H9 (cell line): ENCODE data around the gene CCNF. TPM values are rescaled to one million over a fixed set of nuclear protein-coding genes. Genes with fewer than 3 reads are reported as not detected.

Experiments used
- DNase-seq: peaks from one replicate; pipeline ENCODE4 v3.0.0-alpha.2; 2017
- H2AFZ ChIP-seq: one replicate; pipeline ENCODE4 v1.6.1; 2013; ENCODE audit warnings: mild to moderate bottlenecking, low read length, control low read depth, moderate library complexity
- H2AK5ac ChIP-seq: 2 replicates; pipeline ENCODE4 v1.6.1; 2013; ENCODE audit warnings: low read length, control low read depth, mixed read lengths; ENCODE audit not compliant: insufficient read length
- H2BK120ac ChIP-seq: one replicate; pipeline ENCODE4 v1.6.1; 2013; ENCODE audit warnings: low read depth, mild to moderate bottlenecking, low read length, control low read depth, inconsistent platforms; ENCODE audit not compliant: poor library complexity, severe bottlenecking
- H2BK12ac ChIP-seq: 2 replicates; pipeline ENCODE4 v1.6.1; 2013; ENCODE audit warnings: low read length, control low read depth, mixed read lengths, low read depth; ENCODE audit not compliant: insufficient read length
- H2BK15ac ChIP-seq: 2 replicates; pipeline ENCODE4 v1.6.1; 2013; ENCODE audit warnings: low read depth, low read length, control low read depth
- H2BK20ac ChIP-seq: one replicate; pipeline ENCODE4 v1.6.1; 2013; ENCODE audit warnings: low read depth, mild to moderate bottlenecking, low read length, control low read depth, inconsistent platforms; ENCODE audit not compliant: poor library complexity, severe bottlenecking
- H2BK5ac ChIP-seq: 2 replicates; pipeline ENCODE4 v1.6.1; 2013; ENCODE audit warnings: low read length, control low read depth, mixed read lengths; ENCODE audit not compliant: insufficient read length
- H3K14ac ChIP-seq: 2 replicates; pipeline ENCODE4 v1.6.1; 2013; ENCODE audit warnings: low read length, control low read depth; ENCODE audit not compliant: insufficient read depth
- H3K18ac ChIP-seq: 2 replicates; pipeline ENCODE4 v1.6.1; 2013; ENCODE audit warnings: low read depth, mild to moderate bottlenecking, mixed read lengths, low read length, control low read depth; ENCODE audit not compliant: insufficient read length
- H3K23ac ChIP-seq: 2 replicates; pipeline ENCODE4 v1.6.1; 2013; ENCODE audit warnings: low read length, control low read depth, mixed read lengths, low read depth; ENCODE audit not compliant: insufficient read length
- H3K23me2 ChIP-seq: 2 replicates; pipeline ENCODE4 v1.6.1; 2013; ENCODE audit warnings: low read depth, mild to moderate bottlenecking, mixed read lengths, low read length, control low read depth; ENCODE audit not compliant: insufficient read length, poor library complexity, severe bottlenecking
- H3K27ac ChIP-seq: 2 replicates; pipeline ENCODE4 v1.5.1; 2013; ENCODE audit warnings: low read length, control low read depth, mixed read lengths, low read depth; ENCODE audit not compliant: insufficient read length
- H3K27me3 ChIP-seq: 2 replicates; pipeline ENCODE4 v1.6.1; 2013; ENCODE audit warnings: low read length, control low read depth, inconsistent platforms; ENCODE audit not compliant: insufficient read depth
- H3K4ac ChIP-seq: 2 replicates; pipeline ENCODE4 v1.6.1; 2013; ENCODE audit warnings: low read depth, mild to moderate bottlenecking, control low read depth, inconsistent platforms, low read length, moderate library complexity
- H3K4me1 ChIP-seq: 2 replicates; pipeline ENCODE4 v1.6.1; 2013; ENCODE audit warnings: low read length, control low read depth, inconsistent platforms; ENCODE audit not compliant: insufficient read depth
- H3K4me2 ChIP-seq: 2 replicates; pipeline ENCODE4 v1.6.1; 2013; ENCODE audit warnings: low read length, control low read depth, mixed read lengths; ENCODE audit not compliant: insufficient read length, insufficient read depth
- H3K56ac ChIP-seq: 2 replicates; pipeline ENCODE4 v1.6.1; 2013; ENCODE audit warnings: low read depth, mild to moderate bottlenecking, mixed read lengths, low read length, control low read depth; ENCODE audit not compliant: insufficient read length
- H3K79me1 ChIP-seq: 2 replicates; pipeline ENCODE4 v1.6.1; 2013; ENCODE audit warnings: low read depth, mild to moderate bottlenecking, moderate library complexity, low read length, control low read depth, inconsistent platforms; ENCODE audit not compliant: insufficient read depth, poor library complexity, severe bottlenecking
- H3K79me2 ChIP-seq: 2 replicates; pipeline ENCODE4 v1.6.1; 2013; ENCODE audit warnings: low read length, control low read depth, inconsistent platforms; ENCODE audit not compliant: insufficient read depth
- H3K9ac ChIP-seq: 2 replicates; pipeline ENCODE4 v1.6.1; 2013; ENCODE audit warnings: low read length, control low read depth, mixed read lengths; ENCODE audit not compliant: insufficient read length; ENCODE audit errors: extremely low read depth
- H3K9me3 ChIP-seq: one replicate; pipeline ENCODE4 v1.6.1; 2013; ENCODE audit warnings: low read depth, low read length, inconsistent platforms; ENCODE audit not compliant: control insufficient read depth
- H3T11ph ChIP-seq: one replicate; pipeline ENCODE4 v1.6.1; 2013; ENCODE audit warnings: mild to moderate bottlenecking, low read length, control low read depth, inconsistent platforms
- H4K20me1 ChIP-seq: one replicate; pipeline ENCODE4 v1.6.1; 2013; ENCODE audit not compliant: control insufficient read depth, insufficient read length, insufficient read depth
- H4K5ac ChIP-seq: 2 replicates; pipeline ENCODE4 v1.6.1; 2013; ENCODE audit warnings: low read depth, mild to moderate bottlenecking, mixed read lengths, low read length, control low read depth; ENCODE audit not compliant: insufficient read length
- H4K8ac ChIP-seq: replicated peaks from 2 replicates; pipeline ENCODE4 v1.6.1; 2013; ENCODE audit warnings: low read length, control low read depth, mixed read lengths, low read depth; ENCODE audit not compliant: insufficient read length
- H4K91ac ChIP-seq: 2 replicates; pipeline ENCODE4 v1.6.1; 2013; ENCODE audit warnings: low read depth, mild to moderate bottlenecking, moderate library complexity, mixed read lengths, low read length, control low read depth; ENCODE audit not compliant: insufficient read length
- H3K27ac Mint-ChIP-seq, 3 experiments: 2 replicates in 2 of 3; 3 replicates in 1 of 3; pipeline ENCODE4 v1.8.0; 2020 to 2021; ENCODE audit warnings: mixed read lengths in 3 of 3, mild to moderate bottlenecking in 1 of 3, moderate library complexity in 1 of 3
- H3K27me3 Mint-ChIP-seq: 2 replicates; pipeline ENCODE4 v1.8.0; 2021; ENCODE audit warnings: low read depth, mild to moderate bottlenecking, moderate library complexity, mixed read lengths
- H3K36me3 Mint-ChIP-seq, 3 experiments: 2 replicates in 2 of 3; 3 replicates in 1 of 3; pipeline ENCODE4 v1.8.0; 2020 to 2021; ENCODE audit warnings: low read depth in 3 of 3, mixed read lengths in 3 of 3; ENCODE audit not compliant: insufficient read depth in 1 of 3
- H3K4me1 Mint-ChIP-seq, 2 experiments: 2 replicates each; pipeline ENCODE4 v1.8.0; 2020; ENCODE audit warnings: mixed read lengths in 2 of 2
- H3K4me3 Mint-ChIP-seq, 2 experiments: 2 replicates in 1 of 2; 3 replicates in 1 of 2; pipeline ENCODE4 v1.8.0; 2020 to 2021; ENCODE audit warnings: mild to moderate bottlenecking in 2 of 2, mixed read lengths in 2 of 2, moderate library complexity in 1 of 2
- H3K9me3 Mint-ChIP-seq, 2 experiments: 2 replicates in 1 of 2; 3 replicates in 1 of 2; pipeline ENCODE4 v1.8.0; 2020; ENCODE audit warnings: mild to moderate bottlenecking in 2 of 2, mixed read lengths in 2 of 2, moderate library complexity in 1 of 2
- CTCF ChIP-seq: fragments of 200-600 bp; sonication (generic); conservative IDR thresholded peaks from 3 replicates; pipeline ENCODE4 v1.8.0; 2021; ENCODE audit warnings: antibody characterized with exemption, mild to moderate bottlenecking
- WGBS: extraction: QIAGEN DNeasy Blood & Tissue Kit; methylation state at CpG from one replicate; pipeline ENCODE4 v1.1.7; 2013; ENCODE audit warnings: missing lambda C conversion rate, low lambda C conversion rate, mixed read lengths; ENCODE audit not compliant: insufficient read length; ENCODE audit errors: extremely low coverage; 5-methylcytosine and 5-hydroxymethylcytosine counted together
- total RNA-seq: library from RNA; stranded (reverse); gene quantifications from 2 replicates; pipeline ENCODE4 v1.2.1, GENCODE V29; 2021

The CCNF gene
- total RNA-seq, 1 experiment from 2014 or later = 61.6 TPM

- no peak overlapping the region for H3K56ac ChIP-seq
- no peak overlapping the region for H3K27ac ChIP-seq
- H3T11ph ChIP-seq = no peak overlapping the region
- no peak overlapping the region for H2BK12ac ChIP-seq
- no peak overlapping the region; a peak in 1 of 7 replicates for H3K27ac Mint-ChIP-seq
- no peak overlapping the region for H3K14ac ChIP-seq
- H3K4ac ChIP-seq = no peak overlapping the region
- no peak overlapping the region for H2BK5ac ChIP-seq
- no peak overlapping the region for H2BK120ac ChIP-seq
- no peak overlapping the region for H3K23ac ChIP-seq
- H3K27me3 ChIP-seq = peaks cover 8% of the 10 kb centered on the region; the same call in 1 of the 2 replicates
- DNase-seq = no peak
- peaks cover 29% of the 10 kb centered on the region for H3K27me3 Mint-ChIP-seq
- H2BK20ac ChIP-seq = no peak overlapping the region
- H4K8ac ChIP-seq = no peak overlapping the region
- H3K79me2 ChIP-seq = no peaks in the 10 kb centered on the region
- H3K4me2 ChIP-seq = no peak overlapping the region
- no peak overlapping the region for H3K9ac ChIP-seq
- H4K20me1 ChIP-seq = peaks cover 4% of the 10 kb centered on the region
- H4K91ac ChIP-seq = no peak overlapping the region
- peaks cover 6% of the 10 kb centered on the region for H3K23me2 ChIP-seq
- TF ChIP-seq CTCF = no peak
- H2BK15ac ChIP-seq = no peak overlapping the region
- H3K9me3 Mint-ChIP-seq = no peaks in the 10 kb centered on the region
- no peaks in the 10 kb centered on the region for H3K4me1 ChIP-seq
- WGBS = no CpG with 5 or more reads among the region's 3 CpGs
- peaks cover 9 to 12% of the 10 kb centered on the region in 2 experiments for H3K4me1 Mint-ChIP-seq
- no peak overlapping the region for H3K18ac ChIP-seq
- H3K79me1 ChIP-seq = no peaks in the 10 kb centered on the region
- H4K5ac ChIP-seq = no peak overlapping the region
- H3K9me3 ChIP-seq = no peaks in the 10 kb centered on the region
- H3K36me3 Mint-ChIP-seq = no peaks in the 10 kb centered on the region; a peak in 1 of 7 replicates
- no peak overlapping the region for H2AFZ ChIP-seq
- no peak overlapping the region for H3K4me3 Mint-ChIP-seq
- no peak overlapping the region for H2AK5ac ChIP-seq
These were observed 48.1 kb downstream of the CCNF start for GRCh38 chr16:2477327-2477726.
